ENCODE measurements around the gene RFX3.

DNA sequence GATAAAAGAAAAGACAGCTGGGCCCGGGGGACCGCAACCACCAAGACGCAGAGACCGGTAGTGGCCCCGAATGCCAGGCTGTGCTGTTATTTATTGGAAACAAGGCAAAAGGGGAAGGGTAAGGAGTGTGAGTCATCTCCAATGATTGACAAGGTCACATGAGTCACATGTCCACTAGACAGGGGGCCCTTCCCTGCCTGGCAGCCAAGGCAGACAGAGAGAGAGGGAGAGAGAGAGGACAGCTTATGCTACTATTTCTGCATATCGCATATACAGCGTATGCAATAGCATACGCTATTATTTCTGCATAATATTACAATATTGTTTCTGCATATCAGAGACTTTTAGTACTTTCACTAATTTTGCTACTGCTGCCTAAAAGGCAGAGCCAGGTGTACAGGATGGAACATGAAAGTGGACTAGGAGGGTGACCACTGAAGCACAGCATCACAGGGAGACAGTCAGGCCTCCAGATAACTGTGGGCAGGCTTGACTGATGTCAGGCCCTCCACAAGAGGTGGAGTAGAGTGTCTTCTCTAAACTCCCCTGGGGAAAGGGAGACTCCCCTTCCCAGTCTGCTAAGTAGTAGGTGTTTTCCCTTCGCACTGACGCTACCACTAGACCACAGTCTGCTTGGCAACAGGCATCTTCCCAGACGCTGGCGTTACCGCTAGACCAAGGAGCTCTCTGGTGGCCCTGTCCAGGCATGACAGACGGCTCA lies 50.3 kb downstream of the RFX3 start:
- TF ChIP-seq, protein P1, sequence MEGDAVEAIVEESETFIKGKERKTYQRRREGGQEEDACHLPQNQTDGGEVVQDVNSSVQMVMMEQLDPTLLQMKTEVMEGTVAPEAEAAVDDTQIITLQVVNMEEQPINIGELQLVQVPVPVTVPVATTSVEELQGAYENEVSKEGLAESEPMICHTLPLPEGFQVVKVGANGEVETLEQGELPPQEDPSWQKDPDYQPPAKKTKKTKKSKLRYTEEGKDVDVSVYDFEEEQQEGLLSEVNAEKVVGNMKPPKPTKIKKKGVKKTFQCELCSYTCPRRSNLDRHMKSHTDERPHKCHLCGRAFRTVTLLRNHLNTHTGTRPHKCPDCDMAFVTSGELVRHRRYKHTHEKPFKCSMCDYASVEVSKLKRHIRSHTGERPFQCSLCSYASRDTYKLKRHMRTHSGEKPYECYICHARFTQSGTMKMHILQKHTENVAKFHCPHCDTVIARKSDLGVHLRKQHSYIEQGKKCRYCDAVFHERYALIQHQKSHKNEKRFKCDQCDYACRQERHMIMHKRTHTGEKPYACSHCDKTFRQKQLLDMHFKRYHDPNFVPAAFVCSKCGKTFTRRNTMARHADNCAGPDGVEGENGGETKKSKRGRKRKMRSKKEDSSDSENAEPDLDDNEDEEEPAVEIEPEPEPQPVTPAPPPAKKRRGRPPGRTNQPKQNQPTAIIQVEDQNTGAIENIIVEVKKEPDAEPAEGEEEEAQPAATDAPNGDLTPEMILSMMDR (IDR thresholded peaks at IDR 0.05; ENCODE audit: insufficient read depth, low read length, poor library complexity, severe bottlenecking): no peak
- no peak for TF ChIP-seq EZH2phosphoT487 (conservative IDR thresholded peaks at IDR 0.05; ENCODE audit: low read length)

Data from SU-DHL-6 (cell line).